Activated CD8-positive, alpha-beta memory T cell treated with anti-CD3 and anti-CD28 coated beads for 36 hours (primary cell): ENCODE results near the gene TTC22. TPM values are rescaled to one million over a fixed set of nuclear protein-coding genes. Genes with fewer than 3 reads are reported as not detected.

Source experiments
- CTCF ChIA-PET: fragments of 350-600 bp; sonication (Branson Sonifier 250); formaldehyde crosslinking; loops from one replicate; lab custom pipeline; 2021; ENCODE audit warnings: antibody characterized with exemption; lab: Charles Lee
- POLR2A ChIA-PET: fragments of 350-600 bp; sonication (Branson Sonifier 250); formaldehyde crosslinking; loops from one replicate; lab custom pipeline; 2021; ENCODE audit warnings: antibody characterized with exemption; lab: Charles Lee
- total RNA-seq, 2 experiments: library from RNA; stranded (reverse); gene quantifications; one replicate each; pipeline ENCODE4 v1.2.3, GENCODE V29; 2021

TTC22 gene
- total RNA-seq, 2 experiments from 2014 or later = 1.6 to 2.1 TPM

GRCh38 chr1:54811739-54812655 is 10.9 kb upstream of the TTC22 start:
- ChIA-PET CTCF (interaction anchor here (0.6 to 1.1 kb wide), 3 partner anchors 12 to 493 kb away, joined by 3 read pairs; no protein-coding TSS in a partner anchor), POLR2A (interaction anchor here (0.7 kb wide), 1 partner anchor 9 kb away, joined by 5 read pairs; no protein-coding TSS in a partner anchor)

GRCh38 chr1:54811066-54811465 is 9.9 kb upstream of the TTC22 start:
- ChIA-PET CTCF (interaction anchor here (0.8 to 1.1 kb wide), 2 partner anchors 11 to 42 kb away, joined by 3 read pairs; no protein-coding TSS in a partner anchor), POLR2A (no interaction called here)

DNA sequence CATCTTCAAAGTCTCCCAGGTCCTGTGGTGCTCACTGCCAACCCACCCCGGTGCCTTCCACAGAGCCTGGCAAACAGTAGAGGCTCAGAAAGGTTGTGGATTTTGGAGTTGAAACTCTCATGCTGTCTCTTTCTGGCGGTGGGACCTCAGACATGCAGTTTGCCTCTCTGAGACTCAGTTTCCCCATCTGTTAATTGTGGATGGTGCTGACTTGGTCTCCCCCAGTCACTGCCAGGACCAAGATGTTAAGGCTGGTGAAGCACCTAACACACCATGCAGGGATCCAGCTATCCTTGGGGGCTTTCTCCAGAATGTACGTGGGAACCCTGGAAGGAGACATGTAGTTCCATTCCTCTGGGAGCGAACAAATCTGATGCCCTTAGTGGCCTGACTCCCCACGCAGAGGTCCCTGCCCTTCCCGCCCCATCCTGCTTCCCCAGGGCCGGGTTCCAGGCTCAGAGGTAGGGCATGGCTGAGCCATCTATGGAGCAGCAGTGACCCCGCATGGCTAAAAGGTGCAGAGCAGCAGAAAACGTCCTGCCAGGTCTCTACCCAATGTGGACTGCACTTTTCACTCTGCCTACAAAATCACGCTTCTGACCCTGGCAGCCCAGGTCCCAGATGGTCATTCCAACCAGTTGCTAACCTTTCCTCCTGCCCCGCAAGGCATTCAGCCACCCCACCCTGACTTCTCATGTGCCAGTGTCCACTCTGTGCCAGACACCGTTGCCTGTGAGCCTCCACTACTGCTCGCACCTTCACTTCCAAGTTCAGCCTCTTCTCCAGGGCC is 9.2 kb upstream of the TTC22 start:
- POLR2A ChIA-PET = no interaction called here
- CTCF ChIA-PET = interaction anchor here (0.8 to 1.6 kb wide), 10 partner anchors 9 to 321 kb away, joined by 3 to 9 read pairs (median 3); partner anchors contain the start of gene TTC22

GRCh38 chr1:54809496-54810074 is 8.5 kb upstream of the TTC22 start:
- ChIA-PET CTCF (interaction anchor here (0.7 to 1.6 kb wide), 10 partner anchors 8 to 320 kb away, joined by 3 to 9 read pairs (median 4); partner anchors contain the start of gene TTC22), POLR2A (no interaction called here)

DNA sequence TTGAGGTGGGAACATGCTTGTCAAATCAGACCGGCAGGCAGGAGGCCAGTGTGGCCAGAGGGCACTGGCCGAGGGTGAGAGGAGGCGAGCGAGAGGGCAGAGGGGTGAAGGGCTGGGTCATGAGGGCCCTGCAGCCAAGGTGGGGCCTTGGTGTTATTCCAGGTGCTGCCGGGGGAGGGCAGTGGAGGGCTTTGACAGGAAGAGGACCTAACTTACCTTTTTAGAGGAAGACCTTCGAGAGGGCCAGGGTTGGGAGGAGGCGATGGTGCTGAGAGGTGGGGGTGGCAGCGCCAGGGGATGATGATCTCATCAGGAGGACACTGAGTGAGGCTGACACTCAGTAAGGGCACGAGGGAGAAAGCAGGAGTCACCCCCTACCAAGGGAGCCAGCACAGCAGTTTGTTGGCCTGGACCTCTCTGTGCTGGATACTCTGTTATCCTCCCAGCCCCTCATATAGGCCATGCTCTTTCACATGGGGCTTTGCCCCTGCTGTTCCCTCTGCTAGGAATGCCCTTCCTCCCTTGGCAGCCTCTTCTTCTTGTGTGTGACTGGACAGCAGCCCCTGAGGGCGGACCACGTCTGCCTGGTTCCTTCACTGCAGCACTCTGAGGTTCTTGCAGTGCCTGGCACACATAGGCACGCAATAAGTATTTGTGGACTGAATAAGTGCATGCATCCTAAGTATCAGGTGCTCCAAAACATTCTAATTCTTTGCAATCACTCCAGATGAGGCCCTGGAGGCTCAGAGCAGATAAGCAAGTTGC is 7.5 kb upstream of the TTC22 start:
- POLR2A ChIA-PET = no interaction called here
- CTCF ChIA-PET = interaction anchor here (1.1 to 1.6 kb wide), 2 partner anchors 16 to 136 kb away, joined by 4 to 8 read pairs; no protein-coding TSS in a partner anchor

- ChIA-PET CTCF (interaction anchor here (1.4 to 1.7 kb wide), 2 partner anchors 12 to 91 kb away, joined by 3 to 4 read pairs; no protein-coding TSS in a partner anchor), POLR2A (interaction anchor here (0.6 kb wide), 1 partner anchor 8 kb away, joined by 3 read pairs; no protein-coding TSS in a partner anchor)
These were observed 6.6 kb upstream of the TTC22 start for GRCh38 chr1:54807756-54808155.

- ChIA-PET CTCF (interaction anchor here (0.9 to 1.7 kb wide), 4 partner anchors 12 to 92 kb away, joined by 3 to 4 read pairs (median 4); no protein-coding TSS in a partner anchor), POLR2A (interaction anchor here (0.6 kb wide), 1 partner anchor 8 kb away, joined by 3 read pairs; no protein-coding TSS in a partner anchor)
These were observed 5.9 kb upstream of the TTC22 start for GRCh38 chr1:54806931-54807611.

DNA sequence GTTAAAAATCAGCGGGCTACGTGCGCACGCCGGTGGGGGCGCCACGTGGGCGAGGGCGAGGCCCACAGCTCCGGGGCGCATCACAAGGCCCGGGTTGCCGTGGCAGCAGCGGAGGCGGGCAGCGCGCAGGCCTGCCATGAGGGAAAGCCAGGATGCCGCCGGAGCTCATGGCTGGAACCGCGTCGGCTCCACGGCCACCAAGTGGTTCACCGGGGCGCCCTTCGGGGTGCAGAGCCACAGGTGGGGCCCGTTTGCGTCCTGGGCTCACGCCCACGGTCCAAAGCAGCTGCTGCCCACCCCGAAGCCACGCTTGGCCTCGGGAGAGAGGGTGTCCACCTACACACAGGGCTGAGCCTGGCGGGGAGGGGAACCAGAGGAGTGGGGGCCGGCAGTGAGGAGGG is 4.9 kb upstream of the TTC22 start:
- POLR2A ChIA-PET = no interaction called here
- CTCF ChIA-PET = interaction anchor here (1.2 to 1.6 kb wide), 2 partner anchors 14 to 132 kb away, joined by 4 read pairs; no protein-coding TSS in a partner anchor

GRCh38 chr1:54805466-54805865 is 4.3 kb upstream of the TTC22 start:
- CTCF ChIA-PET = interaction anchor here (1.0 to 1.6 kb wide), 2 partner anchors 16 to 132 kb away, joined by 3 to 4 read pairs; no protein-coding TSS in a partner anchor
- POLR2A ChIA-PET = interaction anchor here (0.6 kb wide), 1 partner anchor 317 kb away, joined by 3 read pairs; no protein-coding TSS in a partner anchor

DNA sequence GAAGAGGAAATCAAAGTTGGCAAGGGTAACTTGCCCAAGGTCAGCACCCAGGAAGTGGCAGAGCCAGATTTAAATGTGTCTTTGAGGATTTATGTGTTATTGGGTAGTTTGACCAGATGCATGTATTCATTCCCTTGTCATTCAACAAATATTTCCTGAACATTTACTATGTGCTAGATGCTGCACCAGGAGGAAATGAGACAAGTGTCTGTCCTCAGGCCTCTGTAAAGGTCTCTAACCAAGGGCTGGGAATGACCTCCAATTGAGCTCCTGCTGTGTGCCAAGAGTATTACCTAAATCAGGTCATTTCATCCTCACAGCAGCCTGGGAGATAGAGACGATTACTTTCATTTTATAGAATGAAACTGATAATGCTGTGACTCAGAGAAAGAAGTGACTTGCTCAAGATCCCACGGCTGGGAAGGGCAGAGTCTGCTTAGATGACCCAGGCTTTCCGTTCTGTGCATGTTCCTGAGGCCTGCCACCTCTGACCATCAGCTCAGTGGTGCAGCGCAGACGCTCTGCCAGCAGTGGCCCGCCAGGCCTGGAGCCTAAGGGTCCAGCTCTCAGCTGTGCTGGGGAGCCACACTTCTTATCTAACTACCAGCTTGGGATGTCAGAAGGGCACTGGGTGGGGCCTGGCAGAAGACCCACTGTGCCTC is 3.5 kb upstream of the TTC22 start:
- CTCF ChIA-PET = interaction anchor here (1.0 to 1.6 kb wide), 2 partner anchors 15 to 131 kb away, joined by 3 to 4 read pairs; no protein-coding TSS in a partner anchor

GRCh38 chr1:54803761-54804470 is 2.8 kb upstream of the TTC22 start:
- ChIA-PET CTCF (no interaction called here), POLR2A (no interaction called here)

More for the DNA sequence above, 3.5 kb upstream of the TTC22 start:
- POLR2A ChIA-PET = no interaction called here

- POLR2A ChIA-PET = interaction anchor here (0.7 to 2.9 kb wide), 2 partner anchors 84 to 303 kb away, joined by 3 to 15 read pairs; partner anchors contain the start of gene TTC4
- CTCF ChIA-PET = interaction anchor here (0.8 to 2.8 kb wide), 8 partner anchors 8 to 752 kb away, joined by 3 to 17 read pairs (median 6); partner anchors contain the start of gene TTC4
These were observed 853 bp downstream of the TTC22 start for GRCh38 chr1:54800041-54800898.

DNA sequence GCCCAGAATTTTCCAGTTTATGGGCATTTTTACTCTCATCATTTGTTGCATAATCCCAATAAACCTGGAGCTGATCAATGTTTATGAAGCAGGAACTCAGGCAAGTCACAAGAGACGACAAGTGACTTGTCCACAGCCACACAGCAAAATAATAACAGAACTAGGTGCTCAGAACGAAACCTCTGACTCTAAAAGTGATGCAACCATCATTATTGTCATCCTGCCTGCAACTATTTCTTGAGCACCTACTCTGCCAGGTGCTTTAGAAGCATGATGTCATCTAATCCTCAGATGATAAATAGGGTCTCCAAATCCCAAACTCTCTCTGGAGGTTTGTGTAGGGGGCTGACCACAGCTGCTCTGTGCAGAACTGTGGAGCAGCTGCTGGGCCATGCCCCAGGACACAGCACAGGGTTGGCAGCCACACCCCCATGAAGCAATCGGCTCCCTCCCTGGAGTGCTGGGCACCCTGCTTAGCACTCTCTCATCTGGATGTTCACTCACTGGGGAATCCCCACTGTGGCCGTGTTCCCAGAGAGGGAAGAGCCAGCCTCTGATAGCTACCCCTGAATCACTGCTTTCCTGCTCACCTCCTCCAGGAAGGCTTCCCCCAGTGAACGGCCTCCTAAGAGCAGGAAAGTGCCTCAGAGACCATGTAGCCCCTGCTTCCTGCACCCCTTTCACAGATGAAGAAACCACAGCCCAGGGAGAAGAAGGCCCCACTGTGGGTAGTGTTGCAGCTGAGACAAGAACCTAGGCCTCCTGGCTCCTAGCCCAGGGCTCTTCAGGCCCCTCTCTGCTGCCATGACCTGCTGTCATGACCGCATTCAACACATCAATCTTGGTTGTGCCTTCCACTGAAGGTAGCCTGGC is 2.1 kb downstream of the TTC22 start:
- POLR2A ChIA-PET = interaction anchor here (1.0 to 2.9 kb wide), 2 partner anchors 83 to 853 kb away, joined by 4 to 15 read pairs; partner anchors contain the start of genes LRRC42 and TTC4

GRCh38 chr1:54798206-54798605 is 2.9 kb downstream of the TTC22 start:
- ChIA-PET POLR2A (interaction anchor here (2.9 kb wide), 1 partner anchor 82 kb away, joined by 15 read pairs; the partner anchor contains the start of gene TTC4), CTCF (interaction anchor here (0.6 to 1.2 kb wide), 4 partner anchors 29 to 66 kb away, joined by 3 to 4 read pairs (median 3); no protein-coding TSS in a partner anchor)

More for the DNA sequence above, 2.1 kb downstream of the TTC22 start:
- CTCF ChIA-PET = interaction anchor here (0.6 to 2.8 kb wide), 7 partner anchors 7 to 82 kb away, joined by 3 to 17 read pairs (median 3); no protein-coding TSS in a partner anchor
